K562 (cell line): ENCODE results near the gene CPSF7. TPM values are rescaled to one million over a fixed set of nuclear protein-coding genes. Genes with fewer than 3 reads are reported as not detected.

Experiments used
- ATAC-seq: fragments of 200-7000 bp; cut with Tn5 transposase; 3 replicates; pipeline ENCODE4 v1.9.1; 2020; ENCODE audit warnings: moderate library complexity
- BruUV-seq: library from RNA; stranded (reverse); fragments of 400-500 nt; replicated peaks from 2 replicates; lab custom pipeline; 2021; lab: Mats Ljungman, UMichigan
- CTCF ChIA-PET: fragments of 300-600 bp; formaldehyde crosslinking; extraction: SDS; loops from one replicate; lab custom pipeline; 2021; ENCODE audit warnings: low intra/inter-chr PET ratio; lab: Yijun Ruan, JAX
- POLR2A ChIA-PET: fragments of 300-600, 350-650 bp; sonication (Branson Sonifier 250); formaldehyde crosslinking; extraction: SDS; loops from one replicate; lab custom pipeline; 2021; ENCODE audit warnings: antibody characterized with exemption, inconsistent platforms; lab: Yijun Ruan, JAX
- DNase-seq, 4 experiments: peaks; one replicate each; pipeline versions ENCODE4 v3.0.0 to v3.0.0-alpha.2; 2011 to 2018; ENCODE audit warnings: low spot score in 3 of 4, mixed read lengths in 3 of 4; ENCODE audit errors: extremely low read depth in 1 of 4
- FAIRE-seq: peaks from 2 replicates; lab custom pipeline; 2011; peaks lifted over from hg19 to GRCh38; lab: Jason Lieb, UNC
- H2AFZ ChIP-seq: 2 replicates; pipeline ENCODE4 v1.6.0; 2011; ENCODE audit warnings: low read depth, low read length, control low read depth, inconsistent platforms
- H3K27ac ChIP-seq: fragments of 200-600 bp; 3 replicates; pipeline ENCODE4 v1.8.0; 2011; ENCODE audit warnings: low read depth, mild to moderate bottlenecking, control low read depth, inconsistent platforms, low read length, moderate library complexity, mixed read lengths; ENCODE audit errors: extremely low read depth
- H3K27me3 ChIP-seq, 2 experiments: fragments of 300-600 bp in 1 of 2; 2 replicates in 1 of 2; 3 replicates in 1 of 2; pipeline versions ENCODE4 v1.6.0 to v1.8.0; 2011; ENCODE audit warnings: inconsistent platforms in 2 of 2, low read length in 2 of 2, mild to moderate bottlenecking in 1 of 2, mixed read lengths in 1 of 2, moderate library complexity in 1 of 2; ENCODE audit not compliant: control insufficient read depth in 2 of 2, insufficient read depth in 2 of 2
- H3K36me3 ChIP-seq: fragments of 300-600 bp; 3 replicates; pipeline ENCODE4 v1.8.0; 2011; ENCODE audit warnings: mild to moderate bottlenecking, low read length, inconsistent platforms; ENCODE audit not compliant: control insufficient read depth, insufficient read depth
- H3K4me1 ChIP-seq, 2 experiments: fragments of 200-600 bp in 1 of 2; replicated peaks in 1 of 2; 2 replicates in 1 of 2; 3 replicates in 1 of 2; pipeline versions ENCODE4 v1.5.1 to v1.8.0; 2011; ENCODE audit warnings: inconsistent platforms in 2 of 2, low read length in 2 of 2, mild to moderate bottlenecking in 1 of 2, mixed read lengths in 1 of 2, moderate library complexity in 1 of 2; ENCODE audit not compliant: control insufficient read depth in 2 of 2, insufficient read depth in 2 of 2
- H3K4me2 ChIP-seq: 2 replicates; pipeline ENCODE4 v1.6.1; 2011; ENCODE audit warnings: low read length, control low read depth, inconsistent platforms, mixed read lengths; ENCODE audit not compliant: insufficient read depth
- H3K4me3 ChIP-seq: fragments of 200-600 bp; sonication (generic), shearing (Covaris generic); 2 replicates; pipeline ENCODE4 v1.5.1; 2016; ENCODE audit warnings: control low read depth, inconsistent platforms
- H3K79me2 ChIP-seq: fragments of 200-600 bp; 3 replicates; pipeline ENCODE4 v1.8.0; 2011; ENCODE audit warnings: low read length, inconsistent platforms; ENCODE audit not compliant: control insufficient read depth, insufficient read depth
- H3K9ac ChIP-seq, 2 experiments: 2 replicates each; pipeline versions ENCODE4 v1.6.0 to v1.6.1; 2011; ENCODE audit warnings: low read depth in 2 of 2, low read length in 2 of 2, control low read depth in 1 of 2, inconsistent platforms in 1 of 2, mild to moderate bottlenecking in 1 of 2, mixed read lengths in 1 of 2; ENCODE audit not compliant: insufficient read depth in 1 of 2
- H3K9me1 ChIP-seq: one replicate; pipeline ENCODE4 v1.6.0; 2011; ENCODE audit warnings: inconsistent platforms, mild to moderate bottlenecking, low read length, moderate library complexity; ENCODE audit not compliant: control insufficient read depth, insufficient read depth
- H3K9me3 ChIP-seq: replicated peaks from 2 replicates; pipeline ENCODE4 v1.5.1; 2011; ENCODE audit warnings: low read depth, low read length, inconsistent platforms; ENCODE audit not compliant: control insufficient read depth, insufficient read depth
- H4K20me1 ChIP-seq: replicated peaks from 2 replicates; pipeline ENCODE4 v1.6.1; 2011; ENCODE audit warnings: low read length, inconsistent platforms, mixed read lengths; ENCODE audit not compliant: control insufficient read depth, insufficient read depth
- FOXA3 ChIP-seq, 2 experiments: fragments of 450-650 bp in 1 of 2; sonication (generic) in 1 of 2; formaldehyde crosslinking; IDR thresholded peaks in 1 of 2; conservative IDR thresholded peaks in 1 of 2; 2 replicates each; pipeline versions ENCODE4 v1.4.0 to v1.8.0; 2020 to 2022; ENCODE audit warnings: mild to moderate bottlenecking in 2 of 2, missing genetic modification reagents in 1 of 2
- RB1 ChIP-seq: fragments of 450-650 bp; IDR thresholded peaks from 2 replicates; pipeline ENCODE4 v1.6.1; 2017; ENCODE audit warnings: low read depth, mild to moderate bottlenecking
- TBP ChIP-seq: optimal IDR thresholded peaks from 2 replicates; pipeline ENCODE3; 2011; ENCODE audit warnings: low read depth, low read length, improper control_type of control experiment
- ZFX ChIP-seq: sonication (generic); formaldehyde crosslinking; IDR thresholded peaks from 2 replicates; pipeline ENCODE4 v1.8.0; 2022; ENCODE audit warnings: mild to moderate bottlenecking, missing genetic modification reagents, moderate library complexity
- whole genome bisulfite sequencing: fragments of 100-300 bp; shearing (Covaris generic); methylation state at CpG from one replicate; pipeline ENCODE4 v1.1.6; 2016; ENCODE audit warnings: low coverage, mixed read lengths; ENCODE audit not compliant: insufficient coverage; ENCODE audit errors: missing lambda C conversion rate; 5-methylcytosine and 5-hydroxymethylcytosine counted together
- in situ Hi-C: fragments of 300-500 bp; cut with MboI; formaldehyde crosslinking; loops from 4 replicates; pipeline ENCODE4 v1.15.0; 2018; ENCODE audit warnings: inconsistent platforms, mixed read lengths
- intact Hi-C: fragments of 100-400 bp; cut with micrococcal nuclease; formaldehyde crosslinking; loops from 2 replicates; pipeline ENCODE4 v1.14.2; 2022
- polyA plus RNA-seq, 8 experiments: library from polyadenylated mRNA; depleted of rRNA in 4 of 8; stranded (reverse) in 5 of 8; unstranded in 3 of 8; fragments of >200 nt; fragmentation: Nextera tagmentation in 2 of 8; fragmentation: Illumina TruSeq in 1 of 8; extraction: Ambion mirVana in 2 of 8; extraction: Trizol in 1 of 8; gene quantifications; 2 replicates each; pipeline versions ENCODE4 v1.2.1 to v1.2.3, GENCODE V29; 2011 to 2014; ENCODE audit warnings: inconsistent platforms in 1 of 8, missing spikeins in 1 of 8
- total RNA-seq, 7 experiments: library from RNA; depleted of rRNA in 6 of 7; stranded (reverse); fragments of >200 nt in 6 of 7; fragmentation: Illumina TruSeq in 2 of 7; extraction: Trizol in 2 of 7; gene quantifications; 2 replicates each; pipeline versions ENCODE4 v1.2.1 to v1.2.3, GENCODE V29; 2011 to 2021; ENCODE audit warnings: low replicate concordance in 1 of 7
- TF ChIP-seq, protein P1 (sequence below), 2 experiments: fragments of 150-350 bp in 1 of 2; IDR thresholded peaks; 2 replicates each; pipeline ENCODE4 v1.6.1; 2012 to 2016; ENCODE audit warnings: low read depth in 2 of 2, low read length in 2 of 2, mild to moderate bottlenecking in 1 of 2, moderate library complexity in 1 of 2
- TF ChIP-seq, protein P2 (sequence below): fragments of 250-450 bp; sonication (Bioruptor Pico); IDR thresholded peaks from 2 replicates; pipeline ENCODE4 v1.8.0; 2022; ENCODE audit warnings: moderate library complexity, mild to moderate bottlenecking, inconsistent platforms
- TF ChIP-seq, protein P3 (sequence below): IDR thresholded peaks from 3 replicates; pipeline ENCODE4 v1.6.1; 2011; ENCODE audit warnings: borderline replicate concordance, mild to moderate bottlenecking, moderate library complexity; ENCODE audit not compliant: insufficient read length; ENCODE audit errors: extremely low read depth

The CPSF7 gene
- total and polyA plus RNA-seq, 9 of the 15 experiments (the other 6 are each of a cell fraction or from before 2014, with no cell fraction given): 14.8 to 104 (median 44.1) TPM

DNA sequence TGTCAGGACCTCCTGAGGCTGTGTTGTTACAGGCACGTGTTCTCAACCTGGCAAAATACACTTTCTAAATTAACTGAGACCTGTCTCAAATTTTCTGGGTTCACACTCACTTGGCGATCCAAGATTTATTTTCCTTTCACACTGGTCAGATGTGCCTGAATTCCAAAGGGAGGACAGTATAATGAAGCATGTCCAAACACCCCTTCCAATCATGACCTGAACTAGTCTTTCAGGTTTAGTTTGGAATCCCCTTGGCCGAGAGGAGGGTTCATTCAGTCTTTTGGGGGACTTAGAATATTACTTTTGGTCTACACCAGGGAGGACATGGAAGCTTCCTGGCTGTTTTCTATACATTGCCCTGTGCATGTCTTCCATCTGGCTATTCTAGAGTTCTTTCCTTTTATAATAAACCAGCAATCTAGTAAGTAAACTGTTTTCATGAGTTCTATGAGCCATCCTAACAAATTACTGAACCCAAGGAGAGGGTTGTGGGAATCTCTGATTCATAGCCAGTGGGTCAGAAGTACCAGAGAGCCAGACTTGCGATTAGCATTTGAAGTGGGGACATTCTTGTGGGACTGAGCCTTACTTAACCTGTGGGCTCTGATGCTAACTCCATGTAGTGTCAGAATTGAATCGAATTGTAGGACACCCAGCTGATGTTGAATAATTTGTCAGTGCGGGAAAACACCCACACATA, 52.2 kb downstream of the CPSF7 start (continued):
- TF ChIP-seq, protein P1, sequence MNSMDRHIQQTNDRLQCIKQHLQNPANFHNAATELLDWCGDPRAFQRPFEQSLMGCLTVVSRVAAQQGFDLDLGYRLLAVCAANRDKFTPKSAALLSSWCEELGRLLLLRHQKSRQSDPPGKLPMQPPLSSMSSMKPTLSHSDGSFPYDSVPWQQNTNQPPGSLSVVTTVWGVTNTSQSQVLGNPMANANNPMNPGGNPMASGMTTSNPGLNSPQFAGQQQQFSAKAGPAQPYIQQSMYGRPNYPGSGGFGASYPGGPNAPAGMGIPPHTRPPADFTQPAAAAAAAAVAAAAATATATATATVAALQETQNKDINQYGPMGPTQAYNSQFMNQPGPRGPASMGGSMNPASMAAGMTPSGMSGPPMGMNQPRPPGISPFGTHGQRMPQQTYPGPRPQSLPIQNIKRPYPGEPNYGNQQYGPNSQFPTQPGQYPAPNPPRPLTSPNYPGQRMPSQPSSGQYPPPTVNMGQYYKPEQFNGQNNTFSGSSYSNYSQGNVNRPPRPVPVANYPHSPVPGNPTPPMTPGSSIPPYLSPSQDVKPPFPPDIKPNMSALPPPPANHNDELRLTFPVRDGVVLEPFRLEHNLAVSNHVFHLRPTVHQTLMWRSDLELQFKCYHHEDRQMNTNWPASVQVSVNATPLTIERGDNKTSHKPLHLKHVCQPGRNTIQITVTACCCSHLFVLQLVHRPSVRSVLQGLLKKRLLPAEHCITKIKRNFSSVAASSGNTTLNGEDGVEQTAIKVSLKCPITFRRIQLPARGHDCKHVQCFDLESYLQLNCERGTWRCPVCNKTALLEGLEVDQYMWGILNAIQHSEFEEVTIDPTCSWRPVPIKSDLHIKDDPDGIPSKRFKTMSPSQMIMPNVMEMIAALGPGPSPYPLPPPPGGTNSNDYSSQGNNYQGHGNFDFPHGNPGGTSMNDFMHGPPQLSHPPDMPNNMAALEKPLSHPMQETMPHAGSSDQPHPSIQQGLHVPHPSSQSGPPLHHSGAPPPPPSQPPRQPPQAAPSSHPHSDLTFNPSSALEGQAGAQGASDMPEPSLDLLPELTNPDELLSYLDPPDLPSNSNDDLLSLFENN (IDR thresholded peaks at IDR 0.05; ENCODE audit: low read depth in 2 of 2, low read length in 2 of 2): no peak
- TF ChIP-seq TBP: no peak
- no peak for TF ChIP-seq RB1
- TF ChIP-seq FOXA3 (CRISPR knock-in tag; conservative IDR thresholded peaks at IDR 0.05 in 1 of 2, IDR thresholded peaks at IDR 0.05 in 1 of 2): no peak

DNA sequence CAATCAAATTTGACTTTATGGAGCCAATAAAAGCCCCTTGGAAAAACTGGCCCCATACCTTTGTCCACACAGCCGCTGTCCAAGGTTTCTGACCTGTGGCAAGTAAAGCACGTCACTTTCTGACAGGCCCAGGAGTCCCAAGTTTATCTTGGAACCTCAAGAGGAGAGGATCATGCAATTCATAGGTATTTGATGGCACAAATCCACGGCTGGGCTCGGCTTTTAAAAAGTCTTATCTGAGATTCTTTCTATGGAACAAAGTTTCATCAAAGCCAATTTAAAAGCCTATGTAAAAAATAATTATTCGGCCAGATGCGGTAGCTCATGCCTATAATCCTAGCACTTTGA, 54.0 kb downstream of the CPSF7 start:
- H3K9ac ChIP-seq: no peak overlapping the region
- peaks cover 26% of the 10 kb centered on the region; the same call in 1 of the 3 replicates for H3K36me3 ChIP-seq
- no peak for ATAC-seq
- intact Hi-C loops (no loop called here), in situ Hi-C loops (no loop called here)
- peaks cover 3% of the 10 kb centered on the region; the same call in 1 of the 2 replicates for H3K9me3 ChIP-seq
- 93% methylated on average over 6 of the region's 6 CpGs for WGBS
- H3K4me3 ChIP-seq: no peak overlapping the region
- no peaks in the 10 kb centered on the region for H3K4me1 ChIP-seq
- no peak for FAIRE-seq
- no peak overlapping the region for H3K27ac ChIP-seq
- ChIA-PET CTCF (no interaction called here), POLR2A (interaction anchor here (1.2 to 2.4 kb wide), 5 partner anchors 8 to 119 kb away, joined by 4 to 11 read pairs (median 4); partner anchors contain the start of genes CYB561A3 and TMEM138)
- BruUV-seq: no TSS peak
- H3K9me1 ChIP-seq: no peaks in the 10 kb centered on the region
- H4K20me1 ChIP-seq: no peaks in the 10 kb centered on the region
- no peak for DNase-seq
- H3K79me2 ChIP-seq: no peaks in the 10 kb centered on the region
- H3K27me3 ChIP-seq: no peaks in the 10 kb centered on the region
- H2AFZ ChIP-seq: no peak overlapping the region
- no peak overlapping the region for H3K4me2 ChIP-seq
- TF ChIP-seq, protein P2, sequence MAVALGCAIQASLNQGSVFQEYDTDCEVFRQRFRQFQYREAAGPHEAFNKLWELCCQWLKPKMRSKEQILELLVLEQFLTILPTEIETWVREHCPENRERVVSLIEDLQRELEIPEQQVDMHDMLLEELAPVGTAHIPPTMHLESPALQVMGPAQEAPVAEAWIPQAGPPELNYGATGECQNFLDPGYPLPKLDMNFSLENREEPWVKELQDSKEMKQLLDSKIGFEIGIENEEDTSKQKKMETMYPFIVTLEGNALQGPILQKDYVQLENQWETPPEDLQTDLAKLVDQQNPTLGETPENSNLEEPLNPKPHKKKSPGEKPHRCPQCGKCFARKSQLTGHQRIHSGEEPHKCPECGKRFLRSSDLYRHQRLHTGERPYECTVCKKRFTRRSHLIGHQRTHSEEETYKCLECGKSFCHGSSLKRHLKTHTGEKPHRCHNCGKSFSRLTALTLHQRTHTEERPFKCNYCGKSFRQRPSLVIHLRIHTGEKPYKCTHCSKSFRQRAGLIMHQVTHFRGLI (CRISPR knock-in tag): no peak
- TF ChIP-seq, protein P3, sequence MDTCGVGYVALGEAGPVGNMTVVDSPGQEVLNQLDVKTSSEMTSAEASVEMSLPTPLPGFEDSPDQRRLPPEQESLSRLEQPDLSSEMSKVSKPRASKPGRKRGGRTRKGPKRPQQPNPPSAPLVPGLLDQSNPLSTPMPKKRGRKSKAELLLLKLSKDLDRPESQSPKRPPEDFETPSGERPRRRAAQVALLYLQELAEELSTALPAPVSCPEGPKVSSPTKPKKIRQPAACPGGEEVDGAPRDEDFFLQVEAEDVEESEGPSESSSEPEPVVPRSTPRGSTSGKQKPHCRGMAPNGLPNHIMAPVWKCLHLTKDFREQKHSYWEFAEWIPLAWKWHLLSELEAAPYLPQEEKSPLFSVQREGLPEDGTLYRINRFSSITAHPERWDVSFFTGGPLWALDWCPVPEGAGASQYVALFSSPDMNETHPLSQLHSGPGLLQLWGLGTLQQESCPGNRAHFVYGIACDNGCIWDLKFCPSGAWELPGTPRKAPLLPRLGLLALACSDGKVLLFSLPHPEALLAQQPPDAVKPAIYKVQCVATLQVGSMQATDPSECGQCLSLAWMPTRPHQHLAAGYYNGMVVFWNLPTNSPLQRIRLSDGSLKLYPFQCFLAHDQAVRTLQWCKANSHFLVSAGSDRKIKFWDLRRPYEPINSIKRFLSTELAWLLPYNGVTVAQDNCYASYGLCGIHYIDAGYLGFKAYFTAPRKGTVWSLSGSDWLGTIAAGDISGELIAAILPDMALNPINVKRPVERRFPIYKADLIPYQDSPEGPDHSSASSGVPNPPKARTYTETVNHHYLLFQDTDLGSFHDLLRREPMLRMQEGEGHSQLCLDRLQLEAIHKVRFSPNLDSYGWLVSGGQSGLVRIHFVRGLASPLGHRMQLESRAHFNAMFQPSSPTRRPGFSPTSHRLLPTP: no peak
- no peak for TF ChIP-seq ZFX (CRISPR knock-in tag)
